ENCODE results near the gene PRKAG2. TPM values are rescaled to one million over a fixed set of nuclear protein-coding genes. Genes with fewer than 3 reads are reported as not detected.

Gene PRKAG2
- total RNA-seq, 4 donors from 2014 or later: 7.5 to 14.3 (median 12.2) TPM

GRCh38 chr7:151664268-151664667, 212.6 kb downstream of the PRKAG2 start:
- 95 to 97% methylated on average over 3 of the region's 3 CpGs for WGBS, 2 donors
- DNase-seq (ENCODE audit: low spot score in 2 of 2): peak in 1 of 2 donors; percentile 71
- TF ChIP-seq, protein P1, sequence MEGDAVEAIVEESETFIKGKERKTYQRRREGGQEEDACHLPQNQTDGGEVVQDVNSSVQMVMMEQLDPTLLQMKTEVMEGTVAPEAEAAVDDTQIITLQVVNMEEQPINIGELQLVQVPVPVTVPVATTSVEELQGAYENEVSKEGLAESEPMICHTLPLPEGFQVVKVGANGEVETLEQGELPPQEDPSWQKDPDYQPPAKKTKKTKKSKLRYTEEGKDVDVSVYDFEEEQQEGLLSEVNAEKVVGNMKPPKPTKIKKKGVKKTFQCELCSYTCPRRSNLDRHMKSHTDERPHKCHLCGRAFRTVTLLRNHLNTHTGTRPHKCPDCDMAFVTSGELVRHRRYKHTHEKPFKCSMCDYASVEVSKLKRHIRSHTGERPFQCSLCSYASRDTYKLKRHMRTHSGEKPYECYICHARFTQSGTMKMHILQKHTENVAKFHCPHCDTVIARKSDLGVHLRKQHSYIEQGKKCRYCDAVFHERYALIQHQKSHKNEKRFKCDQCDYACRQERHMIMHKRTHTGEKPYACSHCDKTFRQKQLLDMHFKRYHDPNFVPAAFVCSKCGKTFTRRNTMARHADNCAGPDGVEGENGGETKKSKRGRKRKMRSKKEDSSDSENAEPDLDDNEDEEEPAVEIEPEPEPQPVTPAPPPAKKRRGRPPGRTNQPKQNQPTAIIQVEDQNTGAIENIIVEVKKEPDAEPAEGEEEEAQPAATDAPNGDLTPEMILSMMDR (IDR thresholded peaks at IDR 0.05): no peak
- TF ChIP-seq POLR2A (IDR thresholded peaks at IDR 0.05): no peak
- no peak overlapping the region for H3K4me3 ChIP-seq (ENCODE audit: low read depth, poor library complexity, severe bottlenecking)
- intact Hi-C loops (cut with DNase I; ENCODE audit: low total_unique reads): no loop called here

DNA sequence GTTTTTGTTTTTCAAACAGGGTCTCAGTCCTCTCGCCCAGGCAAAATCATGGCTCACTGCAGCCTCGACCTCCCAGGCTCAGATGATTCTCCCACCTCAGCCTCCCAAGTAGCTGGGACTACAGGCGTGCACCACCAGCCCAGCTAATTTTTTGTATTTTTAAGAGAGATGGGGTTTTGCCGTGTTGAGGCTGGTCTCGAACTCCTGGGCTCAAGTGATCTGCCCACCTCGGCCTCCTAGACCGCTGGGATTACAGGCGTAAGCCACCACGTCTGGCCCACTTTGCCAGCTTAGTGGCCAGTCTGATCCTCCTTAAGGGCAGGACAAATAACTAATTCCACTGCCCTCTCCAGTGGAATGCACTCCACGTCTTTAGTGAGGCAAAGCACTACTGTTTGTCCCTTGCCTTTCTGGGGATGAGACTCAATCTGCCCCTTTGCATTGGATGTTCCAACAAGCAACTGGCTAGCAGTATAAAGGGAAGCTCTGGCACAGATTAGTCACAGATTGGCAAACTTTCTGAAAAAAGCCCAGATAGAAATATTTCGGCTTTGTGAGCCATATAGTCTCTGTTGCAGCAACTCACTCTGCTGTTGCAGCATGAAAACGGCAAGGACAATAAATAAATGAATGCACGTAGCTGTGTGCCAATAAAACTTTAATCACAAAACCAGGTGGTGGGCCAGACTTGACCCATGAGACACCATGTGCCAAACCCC, 213.4 kb downstream of the PRKAG2 start:
- WGBS, 2 donors: 85 to 94% methylated on average over 13 of the region's 13 CpGs
- no peak for TF ChIP-seq POLR2A (IDR thresholded peaks at IDR 0.05)
- TF ChIP-seq, protein P1 (IDR thresholded peaks at IDR 0.05): no peak
- peak in 1 of 2 donors; percentile 57 for DNase-seq (ENCODE audit: low spot score in 2 of 2)
- intact Hi-C loops (cut with DNase I; ENCODE audit: low total_unique reads): no loop called here
- no peak overlapping the region for H3K4me3 ChIP-seq (ENCODE audit: low read depth, poor library complexity, severe bottlenecking)

DNA sequence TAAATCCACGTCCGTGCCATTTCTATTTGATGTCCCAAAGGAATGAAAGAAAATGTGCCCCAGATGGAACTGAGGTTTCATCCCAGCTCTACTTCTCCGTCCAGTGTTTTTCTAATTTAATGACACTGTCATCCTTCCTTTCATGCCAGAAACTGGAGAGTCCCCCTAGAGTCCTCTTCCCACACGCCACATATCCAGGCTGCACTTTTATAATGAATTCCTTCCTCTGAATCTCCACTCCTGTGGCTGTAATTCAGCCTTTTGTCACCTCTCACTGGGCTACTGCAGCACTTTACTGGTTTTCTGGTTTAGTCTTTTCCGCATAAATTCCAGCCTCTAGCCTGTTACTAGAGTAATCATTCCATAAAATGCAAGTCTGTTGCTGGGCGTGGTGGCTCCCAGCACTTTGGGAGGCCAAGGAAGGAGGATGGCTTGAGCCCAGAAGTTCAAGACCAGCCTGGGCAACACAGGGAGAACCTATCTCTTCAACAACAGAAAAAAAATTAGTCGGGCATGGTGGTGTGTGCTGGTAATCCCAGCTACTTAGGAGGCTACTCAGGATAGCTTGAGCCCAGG, 214.6 kb downstream of the PRKAG2 start:
- no peak for TF ChIP-seq POLR2A (IDR thresholded peaks at IDR 0.05)
- TF ChIP-seq, protein P1 (IDR thresholded peaks at IDR 0.05): no peak
- 60 to 69% methylated on average over 7 of the region's 7 CpGs for WGBS, 2 donors
- intact Hi-C loops (cut with DNase I; ENCODE audit: low total_unique reads): no loop called here
- no peak overlapping the region for H3K4me3 ChIP-seq (ENCODE audit: low read depth, poor library complexity, severe bottlenecking)
- DNase-seq (ENCODE audit: low spot score in 2 of 2): peak in 1 of 2 donors; percentile 18

GRCh38 chr7:151661587-151661986, 215.3 kb downstream of the PRKAG2 start:
- no peak for TF ChIP-seq POLR2A (IDR thresholded peaks at IDR 0.05)
- TF ChIP-seq, protein P1 (IDR thresholded peaks at IDR 0.05): no peak
- 93 to 96% methylated on average over 9 of the region's 9 CpGs for WGBS, 2 donors
- peak in 1 of 2 donors; percentile 7 for DNase-seq (ENCODE audit: low spot score in 2 of 2)
- intact Hi-C loops (cut with DNase I; ENCODE audit: low total_unique reads): no loop called here
- no peak overlapping the region for H3K4me3 ChIP-seq (ENCODE audit: low read depth, poor library complexity, severe bottlenecking)

DNA sequence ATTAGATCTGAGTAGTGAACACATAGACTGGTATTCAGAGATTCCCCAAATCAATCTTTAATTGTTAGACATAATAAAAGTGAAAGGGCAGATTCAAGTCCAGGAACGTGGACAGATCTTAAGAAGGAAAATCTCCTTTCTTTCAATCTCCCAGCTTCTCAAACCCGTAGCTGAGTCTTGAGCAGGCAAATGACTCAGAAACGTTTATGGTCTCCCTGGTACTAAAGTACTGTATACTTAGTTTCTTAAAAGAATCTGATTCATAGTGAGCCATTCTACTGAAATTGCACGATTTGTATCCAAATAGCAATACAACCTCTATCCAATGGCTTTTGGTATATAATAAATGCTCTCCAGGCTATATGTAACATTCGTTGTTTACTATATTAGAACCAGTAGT, 216.8 kb downstream of the PRKAG2 start:
- 91 to 92% methylated on average over 5 of the region's 5 CpGs for WGBS, 2 donors
- intact Hi-C loops (cut with DNase I; ENCODE audit: low total_unique reads): no loop called here
- TF ChIP-seq, protein P1 (IDR thresholded peaks at IDR 0.05): no peak
- no peak for TF ChIP-seq POLR2A (IDR thresholded peaks at IDR 0.05)
- no peak overlapping the region for H3K4me3 ChIP-seq (ENCODE audit: low read depth, poor library complexity, severe bottlenecking)
- no peak for DNase-seq (ENCODE audit: low spot score in 2 of 2)

Measured in lower leg skin (tissue), 4 donors.